GM18867 (cell line): Measurements from ENCODE around the gene PLCD1.
A peak's percentile ranks its signal among the peaks of the same experiment; 100 is the strongest.
"Not testable (repeated sequence)": the region's sequence is repeated elsewhere in the genome, so short reads cannot be mapped to it uniquely, and the experiment has no call there.

ENCODE experiments used
- ATAC-seq: cut with Tn5 transposase; IDR thresholded peaks from one replicate; pipeline ENCODE4 v1.9.1; 2021; ENCODE audit warnings: mild to moderate bottlenecking, moderate library complexity; ENCODE audit not compliant: unreplicated experiment

The PLCD1 gene

GRCh38 chr3:38029400-38030125 is at the start of gene PLCD1:
Gene PLCD1, minus strand, starts transcription at chr3:38029642. Its CDS starts 103 bp downstream, at chr3:38029539.
- ATAC-seq: no peak

GRCh38 chr3:38077073-38077472 is 47.6 kb upstream of the PLCD1 start:
- not testable (repeated sequence) for ATAC-seq

GRCh38 chr3:38070013-38070412 is 40.6 kb upstream of the PLCD1 start:
- ATAC-seq: no peak

- ATAC-seq: no peak
Measured at GRCh38 chr3:38067508-38068233, 38.2 kb upstream of the PLCD1 start.

- not testable (repeated sequence) for ATAC-seq
Measured at GRCh38 chr3:38064453-38064852, 35.0 kb upstream of the PLCD1 start.

- ATAC-seq: no peak
Measured at GRCh38 chr3:38062809-38063208, 33.4 kb upstream of the PLCD1 start.

- ATAC-seq: no peak
Measured at GRCh38 chr3:38059591-38059990, 30.1 kb upstream of the PLCD1 start.

GRCh38 chr3:38059148-38059547 is 29.7 kb upstream of the PLCD1 start:
- ATAC-seq: no peak

GRCh38 chr3:38054499-38055001 is 25.1 kb upstream of the PLCD1 start:
- ATAC-seq: no peak

- ATAC-seq: not testable (repeated sequence)
Measured at GRCh38 chr3:38053813-38054498, 24.5 kb upstream of the PLCD1 start.

- not testable (repeated sequence) for ATAC-seq
Measured at GRCh38 chr3:38053286-38053685, 23.8 kb upstream of the PLCD1 start.

- no peak for ATAC-seq
Measured at GRCh38 chr3:38051131-38051530, 21.7 kb upstream of the PLCD1 start.

- ATAC-seq: no peak
Measured at GRCh38 chr3:38049358-38050126, 20.1 kb upstream of the PLCD1 start.

GRCh38 chr3:38047896-38048295 is 18.5 kb upstream of the PLCD1 start:
- no peak for ATAC-seq

GRCh38 chr3:38046821-38047220 is 17.4 kb upstream of the PLCD1 start:
- ATAC-seq: no peak

- ATAC-seq: no peak
Measured at GRCh38 chr3:38046027-38046426, 16.6 kb upstream of the PLCD1 start.

GRCh38 chr3:38043486-38043885 is 14.0 kb upstream of the PLCD1 start:
- no peak for ATAC-seq

- ATAC-seq: no peak
Measured at GRCh38 chr3:38040401-38040800, 11.0 kb upstream of the PLCD1 start.

GRCh38 chr3:38039899-38040261 is 10.4 kb upstream of the PLCD1 start:
- ATAC-seq: peak; percentile 48

GRCh38 chr3:38039101-38039898 is 9.9 kb upstream of the PLCD1 start, which contains the start of gene DLEC1:
Gene DLEC1, plus strand, starts transcription at chr3:38039208. Its CDS starts 18 bp downstream, at chr3:38039226.
- ATAC-seq: peak; percentile 93
